GM12878 (cell line): ENCODE measurements around the gene LRP10. TPM values are rescaled to one million over a fixed set of nuclear protein-coding genes. Genes with fewer than 3 reads are reported as not detected.

Experiments
- ATAC-seq: fragments of 200-7000 bp; cut with Tn5 transposase; 3 replicates; pipeline ENCODE4 v1.9.1; 2020; ENCODE audit warnings: mild to moderate bottlenecking, moderate library complexity
- BruUV-seq: library from RNA; stranded (reverse); fragments of 400-500 nt; replicated peaks from 2 replicates; lab custom pipeline; 2021; lab: Mats Ljungman, UMichigan
- CTCF ChIA-PET: fragments of 300-600 bp; sonication (Branson Sonifier 250); formaldehyde crosslinking; extraction: SDS; loops from one replicate; lab custom pipeline; 2021; ENCODE audit warnings: inconsistent platforms; lab: Yijun Ruan, JAX
- POLR2A ChIA-PET: fragments of 350-600 bp; formaldehyde crosslinking; extraction: SDS; loops from one replicate; lab custom pipeline; 2021; ENCODE audit warnings: inconsistent platforms; lab: Charles Lee
- RAD21 ChIA-PET: fragments of 300-600 bp; sonication (Branson Sonifier 250); formaldehyde crosslinking; loops from one replicate; lab custom pipeline; 2023; ENCODE audit warnings: antibody characterized with exemption; ENCODE audit not compliant: unreplicated experiment; lab: Charles Lee
- SMC1A ChIA-PET: fragments of 300-600 bp; sonication (Branson Sonifier 250); formaldehyde crosslinking; loops from one replicate; lab custom pipeline; 2023; ENCODE audit not compliant: unreplicated experiment, uncharacterized antibody; lab: Charles Lee
- DNase-seq: peaks from one replicate; pipeline ENCODE4 v3.0.0-alpha.2; 2011; ENCODE audit warnings: low read depth, low spot score
- FAIRE-seq: peaks from 3 replicates; lab custom pipeline; 2011; peaks lifted over from hg19 to GRCh38; lab: Jason Lieb, UNC
- H2AFZ ChIP-seq: 2 replicates; pipeline ENCODE4 v1.6.0; 2011; ENCODE audit warnings: low read depth, low read length, control low read depth; ENCODE audit not compliant: control insufficient read depth
- H3K27ac ChIP-seq: 2 replicates; pipeline ENCODE4 v1.5.1; 2011; ENCODE audit warnings: control low read depth; ENCODE audit not compliant: control insufficient read depth, insufficient read depth
- H3K27me3 ChIP-seq, 2 experiments: replicated peaks in 1 of 2; 2 replicates each; pipeline versions ENCODE4 v1.6.0 to v1.6.1; 2011; ENCODE audit warnings: low read length in 1 of 2; ENCODE audit not compliant: control insufficient read depth in 2 of 2, insufficient read depth in 2 of 2
- H3K36me3 ChIP-seq, 2 experiments: 2 replicates each; pipeline ENCODE4 v1.5.1; 2011; ENCODE audit warnings: low read length in 1 of 2; ENCODE audit not compliant: control insufficient read depth in 2 of 2, insufficient read depth in 2 of 2
- H3K4me1 ChIP-seq: 2 replicates; pipeline ENCODE4 v1.6.1; 2011; ENCODE audit warnings: mild to moderate bottlenecking, low read length, moderate library complexity, mixed read lengths; ENCODE audit not compliant: control insufficient read depth, insufficient read depth
- H3K4me2 ChIP-seq: 2 replicates; pipeline ENCODE4 v1.6.0; 2011; ENCODE audit warnings: control low read depth; ENCODE audit not compliant: control insufficient read depth, insufficient read depth
- H3K4me3 ChIP-seq: fragments of 200-600 bp; sonication (generic); 2 replicates; pipeline ENCODE4 v1.5.1; 2016
- H3K79me2 ChIP-seq: 2 replicates; pipeline ENCODE4 v1.6.0; 2011; ENCODE audit warnings: low read length; ENCODE audit not compliant: control insufficient read depth, insufficient read depth
- H3K9ac ChIP-seq: 2 replicates; pipeline ENCODE4 v1.8.0; 2011; ENCODE audit warnings: low read length, control low read depth, mixed read lengths; ENCODE audit not compliant: control insufficient read depth, insufficient read depth
- H3K9me3 ChIP-seq: replicated peaks from 3 replicates; pipeline ENCODE4 v1.5.1; 2011; ENCODE audit warnings: mild to moderate bottlenecking, low read length; ENCODE audit not compliant: control insufficient read depth, insufficient read depth
- H4K20me1 ChIP-seq: 2 replicates; pipeline ENCODE4 v1.6.0; 2011; ENCODE audit not compliant: control insufficient read depth, insufficient read depth
- CREB1 ChIP-seq: IDR thresholded peaks from 2 replicates; pipeline ENCODE4 v1.6.1; 2012; ENCODE audit warnings: low read depth, mild to moderate bottlenecking, inconsistent platforms
- KDM1A ChIP-seq: fragments of 200-600 bp; sonication (generic); IDR thresholded peaks from 2 replicates; pipeline ENCODE4 v1.6.1; 2016; ENCODE audit warnings: borderline replicate concordance
- SREBF1 ChIP-seq: IDR thresholded peaks from 2 replicates; pipeline ENCODE4 v1.6.1; 2012; ENCODE audit warnings: mild to moderate bottlenecking, low read length
- SRF ChIP-seq, 2 experiments: IDR thresholded peaks; 2 replicates each; pipeline ENCODE4 v1.6.1; 2011; ENCODE audit warnings: low read depth in 2 of 2, low read length in 2 of 2, mild to moderate bottlenecking in 1 of 2, moderate library complexity in 1 of 2
- ZBED1 ChIP-seq: IDR thresholded peaks from 2 replicates; pipeline ENCODE4 v1.6.1; 2016; ENCODE audit warnings: borderline replicate concordance
- WGBS: methylation state at CpG from one replicate; pipeline ENCODE4 v1.1.6; 2016; ENCODE audit warnings: low lambda C conversion rate; ENCODE audit not compliant: insufficient replicate concordance, insufficient coverage; ENCODE audit errors: missing lambda C conversion rate; 5-methylcytosine and 5-hydroxymethylcytosine counted together
- in situ Hi-C: fragments of 300-500 bp; cut with MboI; formaldehyde crosslinking; loops from 9 replicates; pipeline ENCODE4 v1.14.3; 2018; ENCODE audit warnings: mixed read lengths
- intact Hi-C: fragments of 100-400 bp; cut with micrococcal nuclease; formaldehyde crosslinking; loops from one replicate; pipeline ENCODE4 v1.14.2; 2022; ENCODE audit not compliant: unreplicated experiment
- polyA plus RNA-seq, 11 experiments: library from polyadenylated mRNA; depleted of rRNA in 4 of 11; unstranded in 6 of 11; stranded (reverse) in 5 of 11; fragments of >200 nt; fragmentation: Nextera tagmentation in 4 of 11; fragmentation: Illumina TruSeq in 1 of 11; extraction: Ambion mirVana in 4 of 11; extraction: Trizol in 1 of 11; gene quantifications; 1 replicate in 1 of 11; 2 replicates in 10 of 11; pipeline versions ENCODE4 v1.2.1 to v1.2.3, GENCODE V29; 2011 to 2016; ENCODE audit warnings: inconsistent platforms in 2 of 11, missing spikeins in 2 of 11, low read depth in 1 of 11
- total RNA-seq, 4 experiments: library from RNA; depleted of rRNA in 3 of 4; stranded (reverse); fragments of >200 nt in 3 of 4; fragmentation: Illumina TruSeq in 1 of 4; extraction: Trizol in 1 of 4; gene quantifications; 2 replicates each; pipeline versions ENCODE4 v1.2.1 to v1.2.3, GENCODE V29; 2013 to 2021
- TF ChIP-seq, protein P1 (sequence below): fragments of 150-350 bp; IDR thresholded peaks from 2 replicates; pipeline ENCODE4 v1.6.1; 2014; ENCODE audit warnings: mild to moderate bottlenecking, low read depth, low read length
- TF ChIP-seq, protein P2 (sequence below): fragments of 450-650 bp; conservative IDR thresholded peaks from 2 replicates; pipeline ENCODE4 v1.6.1; 2017; ENCODE audit warnings: mild to moderate bottlenecking, moderate library complexity
- TF ChIP-seq, protein P3 (sequence below): fragments of 450-650 bp; formaldehyde crosslinking; IDR thresholded peaks from 2 replicates; pipeline ENCODE4 v1.4.0; 2020; ENCODE audit warnings: mild to moderate bottlenecking, moderate library complexity
- TF ChIP-seq, protein P4 (sequence below): fragments of 450-650 bp; IDR thresholded peaks from 2 replicates; pipeline ENCODE4 v1.6.1; 2017; ENCODE audit warnings: mild to moderate bottlenecking, moderate library complexity

The LRP10 gene
- total and polyA plus RNA-seq, 10 of the 15 experiments (the other 5 are each of a cell fraction or from before 2014, with no cell fraction given) = 3.0 to 56.9 (median 20.9) TPM

DNA sequence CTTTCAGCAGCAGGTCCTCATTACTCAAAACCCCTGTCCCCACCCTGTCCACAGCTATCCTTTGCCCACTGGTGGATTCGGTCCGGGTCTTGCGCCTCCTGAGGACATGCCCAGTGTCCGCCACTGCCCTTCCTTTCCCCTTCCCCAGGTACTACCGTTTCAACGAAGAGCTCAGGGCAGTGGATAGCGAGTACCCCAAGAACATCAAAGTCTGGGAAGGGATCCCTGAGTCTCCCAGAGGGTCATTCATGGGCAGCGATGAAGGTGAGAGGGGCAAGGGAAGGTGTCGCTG, 26.5 kb upstream of the LRP10 start:
- Histone ChIP-seq H3K27me3 (no peaks in the 10 kb centered on the region), H3K4me2 (no peak overlapping the region), H3K9ac (no peak overlapping the region), H3K79me2 (no peaks in the 10 kb centered on the region), H2AFZ (no peak overlapping the region), H3K9me3 (no peaks in the 10 kb centered on the region), H3K36me3 (no peaks in the 10 kb centered on the region), H3K4me3 (no peak overlapping the region), H3K27ac (no peak overlapping the region), H4K20me1 (no peaks in the 10 kb centered on the region), H3K4me1 (peaks cover 4% of the 10 kb centered on the region; the same call in 1 of the 2 replicates)
- no peak for ATAC-seq
- BruUV-seq = no TSS peak
- DNase-seq = no peak
- intact Hi-C loops (no loop called here), in situ Hi-C loops (loop anchor here (5.0 to 10.0 kb wide), 2 partner anchors 68 to 530 kb away; no protein-coding TSS in a partner anchor)
- ChIA-PET SMC1A (interaction anchor here (0.6 kb wide), 1 partner anchor 55 kb away, joined by 3 read pairs; no protein-coding TSS in a partner anchor), RAD21 (interaction anchor here (1.0 to 1.2 kb wide), 3 partner anchors 66 to 274 kb away, joined by 3 read pairs; no protein-coding TSS in a partner anchor), CTCF (interaction anchor here (0.6 to 1.6 kb wide), 4 partner anchors 10 to 275 kb away, joined by 3 to 8 read pairs (median 6); no protein-coding TSS in a partner anchor), POLR2A (interaction anchor here (0.6 kb wide), 1 partner anchor 132 kb away, joined by 3 read pairs; no protein-coding TSS in a partner anchor)
- WGBS = 83% methylated on average over 9 of the region's 9 CpGs
- no peak for FAIRE-seq
- TF ChIP-seq, protein P1, sequence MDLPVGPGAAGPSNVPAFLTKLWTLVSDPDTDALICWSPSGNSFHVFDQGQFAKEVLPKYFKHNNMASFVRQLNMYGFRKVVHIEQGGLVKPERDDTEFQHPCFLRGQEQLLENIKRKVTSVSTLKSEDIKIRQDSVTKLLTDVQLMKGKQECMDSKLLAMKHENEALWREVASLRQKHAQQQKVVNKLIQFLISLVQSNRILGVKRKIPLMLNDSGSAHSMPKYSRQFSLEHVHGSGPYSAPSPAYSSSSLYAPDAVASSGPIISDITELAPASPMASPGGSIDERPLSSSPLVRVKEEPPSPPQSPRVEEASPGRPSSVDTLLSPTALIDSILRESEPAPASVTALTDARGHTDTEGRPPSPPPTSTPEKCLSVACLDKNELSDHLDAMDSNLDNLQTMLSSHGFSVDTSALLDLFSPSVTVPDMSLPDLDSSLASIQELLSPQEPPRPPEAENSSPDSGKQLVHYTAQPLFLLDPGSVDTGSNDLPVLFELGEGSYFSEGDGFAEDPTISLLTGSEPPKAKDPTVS = no peak
- TF ChIP-seq, protein P2, sequence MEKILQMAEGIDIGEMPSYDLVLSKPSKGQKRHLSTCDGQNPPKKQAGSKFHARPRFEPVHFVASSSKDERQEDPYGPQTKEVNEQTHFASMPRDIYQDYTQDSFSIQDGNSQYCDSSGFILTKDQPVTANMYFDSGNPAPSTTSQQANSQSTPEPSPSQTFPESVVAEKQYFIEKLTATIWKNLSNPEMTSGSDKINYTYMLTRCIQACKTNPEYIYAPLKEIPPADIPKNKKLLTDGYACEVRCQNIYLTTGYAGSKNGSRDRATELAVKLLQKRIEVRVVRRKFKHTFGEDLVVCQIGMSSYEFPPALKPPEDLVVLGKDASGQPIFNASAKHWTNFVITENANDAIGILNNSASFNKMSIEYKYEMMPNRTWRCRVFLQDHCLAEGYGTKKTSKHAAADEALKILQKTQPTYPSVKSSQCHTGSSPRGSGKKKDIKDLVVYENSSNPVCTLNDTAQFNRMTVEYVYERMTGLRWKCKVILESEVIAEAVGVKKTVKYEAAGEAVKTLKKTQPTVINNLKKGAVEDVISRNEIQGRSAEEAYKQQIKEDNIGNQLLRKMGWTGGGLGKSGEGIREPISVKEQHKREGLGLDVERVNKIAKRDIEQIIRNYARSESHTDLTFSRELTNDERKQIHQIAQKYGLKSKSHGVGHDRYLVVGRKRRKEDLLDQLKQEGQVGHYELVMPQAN = no peak
- TF ChIP-seq SRF (IDR thresholded peaks at IDR 0.05; ENCODE audit: low read depth in 2 of 2, low read length in 2 of 2) = no peak
- TF ChIP-seq, protein P3, sequence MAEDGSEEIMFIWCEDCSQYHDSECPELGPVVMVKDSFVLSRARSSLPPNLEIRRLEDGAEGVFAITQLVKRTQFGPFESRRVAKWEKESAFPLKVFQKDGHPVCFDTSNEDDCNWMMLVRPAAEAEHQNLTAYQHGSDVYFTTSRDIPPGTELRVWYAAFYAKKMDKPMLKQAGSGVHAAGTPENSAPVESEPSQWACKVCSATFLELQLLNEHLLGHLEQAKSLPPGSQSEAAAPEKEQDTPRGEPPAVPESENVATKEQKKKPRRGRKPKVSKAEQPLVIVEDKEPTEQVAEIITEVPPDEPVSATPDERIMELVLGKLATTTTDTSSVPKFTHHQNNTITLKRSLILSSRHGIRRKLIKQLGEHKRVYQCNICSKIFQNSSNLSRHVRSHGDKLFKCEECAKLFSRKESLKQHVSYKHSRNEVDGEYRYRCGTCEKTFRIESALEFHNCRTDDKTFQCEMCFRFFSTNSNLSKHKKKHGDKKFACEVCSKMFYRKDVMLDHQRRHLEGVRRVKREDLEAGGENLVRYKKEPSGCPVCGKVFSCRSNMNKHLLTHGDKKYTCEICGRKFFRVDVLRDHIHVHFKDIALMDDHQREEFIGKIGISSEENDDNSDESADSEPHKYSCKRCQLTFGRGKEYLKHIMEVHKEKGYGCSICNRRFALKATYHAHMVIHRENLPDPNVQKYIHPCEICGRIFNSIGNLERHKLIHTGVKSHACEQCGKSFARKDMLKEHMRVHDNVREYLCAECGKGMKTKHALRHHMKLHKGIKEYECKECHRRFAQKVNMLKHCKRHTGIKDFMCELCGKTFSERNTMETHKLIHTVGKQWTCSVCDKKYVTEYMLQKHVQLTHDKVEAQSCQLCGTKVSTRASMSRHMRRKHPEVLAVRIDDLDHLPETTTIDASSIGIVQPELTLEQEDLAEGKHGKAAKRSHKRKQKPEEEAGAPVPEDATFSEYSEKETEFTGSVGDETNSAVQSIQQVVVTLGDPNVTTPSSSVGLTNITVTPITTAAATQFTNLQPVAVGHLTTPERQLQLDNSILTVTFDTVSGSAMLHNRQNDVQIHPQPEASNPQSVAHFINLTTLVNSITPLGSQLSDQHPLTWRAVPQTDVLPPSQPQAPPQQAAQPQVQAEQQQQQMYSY = no peak
- no peak for TF ChIP-seq SREBF1
- TF ChIP-seq KDM1A = no peak
- TF ChIP-seq, protein P4, sequence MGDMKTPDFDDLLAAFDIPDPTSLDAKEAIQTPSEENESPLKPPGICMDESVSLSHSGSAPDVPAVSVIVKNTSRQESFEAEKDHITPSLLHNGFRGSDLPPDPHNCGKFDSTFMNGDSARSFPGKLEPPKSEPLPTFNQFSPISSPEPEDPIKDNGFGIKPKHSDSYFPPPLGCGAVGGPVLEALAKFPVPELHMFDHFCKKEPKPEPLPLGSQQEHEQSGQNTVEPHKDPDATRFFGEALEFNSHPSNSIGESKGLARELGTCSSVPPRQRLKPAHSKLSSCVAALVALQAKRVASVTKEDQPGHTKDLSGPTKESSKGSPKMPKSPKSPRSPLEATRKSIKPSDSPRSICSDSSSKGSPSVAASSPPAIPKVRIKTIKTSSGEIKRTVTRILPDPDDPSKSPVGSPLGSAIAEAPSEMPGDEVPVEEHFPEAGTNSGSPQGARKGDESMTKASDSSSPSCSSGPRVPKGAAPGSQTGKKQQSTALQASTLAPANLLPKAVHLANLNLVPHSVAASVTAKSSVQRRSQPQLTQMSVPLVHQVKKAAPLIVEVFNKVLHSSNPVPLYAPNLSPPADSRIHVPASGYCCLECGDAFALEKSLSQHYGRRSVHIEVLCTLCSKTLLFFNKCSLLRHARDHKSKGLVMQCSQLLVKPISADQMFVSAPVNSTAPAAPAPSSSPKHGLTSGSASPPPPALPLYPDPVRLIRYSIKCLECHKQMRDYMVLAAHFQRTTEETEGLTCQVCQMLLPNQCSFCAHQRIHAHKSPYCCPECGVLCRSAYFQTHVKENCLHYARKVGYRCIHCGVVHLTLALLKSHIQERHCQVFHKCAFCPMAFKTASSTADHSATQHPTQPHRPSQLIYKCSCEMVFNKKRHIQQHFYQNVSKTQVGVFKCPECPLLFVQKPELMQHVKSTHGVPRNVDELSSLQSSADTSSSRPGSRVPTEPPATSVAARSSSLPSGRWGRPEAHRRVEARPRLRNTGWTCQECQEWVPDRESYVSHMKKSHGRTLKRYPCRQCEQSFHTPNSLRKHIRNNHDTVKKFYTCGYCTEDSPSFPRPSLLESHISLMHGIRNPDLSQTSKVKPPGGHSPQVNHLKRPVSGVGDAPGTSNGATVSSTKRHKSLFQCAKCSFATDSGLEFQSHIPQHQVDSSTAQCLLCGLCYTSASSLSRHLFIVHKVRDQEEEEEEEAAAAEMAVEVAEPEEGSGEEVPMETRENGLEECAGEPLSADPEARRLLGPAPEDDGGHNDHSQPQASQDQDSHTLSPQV = no peak
- no peak for TF ChIP-seq ZBED1
- TF ChIP-seq CREB1 = no peak
